GDM1 (cell line): ENCODE data around the gene OXT.
A peak's percentile ranks its signal among the peaks of the same experiment; 100 is the strongest.
"Not testable (repeated sequence)": the region's sequence is repeated elsewhere in the genome, so short reads cannot be mapped to it uniquely, and the experiment has no call there.

Experiments used
- DNase-seq: peaks from one replicate; lab custom pipeline; 2025; lab: John Stamatoyannopoulos, UW

The OXT gene

DNA sequence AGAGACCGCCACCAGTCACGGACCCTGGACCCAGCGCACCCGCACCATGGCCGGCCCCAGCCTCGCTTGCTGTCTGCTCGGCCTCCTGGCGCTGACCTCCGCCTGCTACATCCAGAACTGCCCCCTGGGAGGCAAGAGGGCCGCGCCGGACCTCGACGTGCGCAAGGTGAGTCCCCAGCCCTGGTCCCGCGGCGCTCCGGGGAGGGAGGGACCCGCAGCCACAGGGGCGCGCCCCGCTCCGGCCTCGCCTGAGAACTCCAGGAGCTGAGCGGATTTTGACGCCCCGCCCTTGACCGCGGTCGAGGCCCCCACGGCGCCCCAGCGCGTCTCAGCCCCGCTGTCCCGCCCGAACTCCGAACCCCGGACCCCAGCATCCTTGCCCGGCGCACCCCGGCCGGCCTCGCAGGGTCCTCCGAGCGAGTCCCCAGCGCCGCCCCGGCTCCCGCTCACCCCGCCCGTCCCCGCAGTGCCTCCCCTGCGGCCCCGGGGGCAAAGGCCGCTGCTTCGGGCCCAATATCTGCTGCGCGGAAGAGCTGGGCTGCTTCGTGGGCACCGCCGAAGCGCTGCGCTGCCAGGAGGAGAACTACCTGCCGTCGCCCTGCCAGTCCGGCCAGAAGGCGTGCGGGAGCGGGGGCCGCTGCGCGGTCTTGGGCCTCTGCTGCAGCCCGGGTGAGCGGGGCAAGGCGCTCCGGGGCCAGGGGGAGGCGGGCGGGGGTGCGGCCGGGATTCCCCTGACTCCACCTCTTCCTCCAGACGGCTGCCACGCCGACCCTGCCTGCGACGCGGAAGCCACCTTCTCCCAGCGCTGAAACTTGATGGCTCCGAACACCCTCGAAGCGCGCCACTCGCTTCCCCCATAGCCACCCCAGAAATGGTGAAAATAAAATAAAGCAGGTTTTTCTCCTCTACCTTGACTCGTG, at the start of gene OXT:
OXT (plus strand) TSS at position 11 of the 920 bp plus-strand sequence; CDS start at position 47, 36 bp downstream.
- no peak for DNase-seq

DNA sequence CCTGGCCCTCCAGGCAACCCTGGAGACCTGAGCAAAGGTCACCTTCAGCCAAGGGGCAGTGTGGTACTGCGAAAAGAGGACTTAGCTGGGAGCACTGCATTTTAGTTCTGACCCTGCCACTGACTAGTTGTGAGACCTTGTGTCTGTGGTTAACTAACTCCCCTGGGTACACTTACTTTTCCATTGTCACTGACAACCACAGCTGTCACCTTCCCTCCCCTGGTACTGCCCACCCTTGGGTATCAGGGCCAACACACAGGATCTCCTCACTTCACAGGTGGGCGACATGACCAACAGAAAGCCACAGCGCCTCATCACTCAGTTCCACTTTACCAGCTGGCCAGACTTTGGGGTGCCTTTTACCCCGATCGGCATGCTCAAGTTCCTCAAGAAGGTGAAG, 49.6 kb upstream of the OXT start:
- no peak for DNase-seq

GRCh38 chr20:3022559-3023490, 48.6 kb upstream of the OXT start:
- DNase-seq: not testable (repeated sequence)

- DNase-seq: no peak
Measured at GRCh38 chr20:3027987-3028386, 43.4 kb upstream of the OXT start.

- DNase-seq: no peak
Measured at GRCh38 chr20:3031524-3032147, 39.8 kb upstream of the OXT start.

GRCh38 chr20:3032624-3033023, 38.8 kb upstream of the OXT start:
- DNase-seq: no peak

DNA sequence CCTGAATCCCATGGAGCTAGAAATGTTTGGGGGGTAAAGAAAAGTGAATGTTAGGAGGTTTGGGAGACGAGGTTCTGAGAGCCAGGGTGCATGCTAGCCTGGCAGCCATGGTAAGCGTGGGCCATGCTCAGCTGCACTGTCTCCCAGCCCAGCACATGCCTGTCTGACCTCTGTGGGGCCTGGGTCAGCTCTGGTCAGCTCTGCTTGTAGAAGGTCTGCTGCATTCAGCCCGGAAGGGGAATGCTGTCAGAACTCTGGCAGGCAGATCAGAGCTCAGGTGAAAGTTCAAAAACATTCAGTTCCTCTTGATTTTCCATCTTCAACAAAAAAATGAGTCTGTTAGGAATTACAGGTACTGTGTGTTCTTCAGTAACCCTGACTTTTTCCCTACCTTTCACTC, 33.8 kb upstream of the OXT start:
- no peak for DNase-seq

DNA sequence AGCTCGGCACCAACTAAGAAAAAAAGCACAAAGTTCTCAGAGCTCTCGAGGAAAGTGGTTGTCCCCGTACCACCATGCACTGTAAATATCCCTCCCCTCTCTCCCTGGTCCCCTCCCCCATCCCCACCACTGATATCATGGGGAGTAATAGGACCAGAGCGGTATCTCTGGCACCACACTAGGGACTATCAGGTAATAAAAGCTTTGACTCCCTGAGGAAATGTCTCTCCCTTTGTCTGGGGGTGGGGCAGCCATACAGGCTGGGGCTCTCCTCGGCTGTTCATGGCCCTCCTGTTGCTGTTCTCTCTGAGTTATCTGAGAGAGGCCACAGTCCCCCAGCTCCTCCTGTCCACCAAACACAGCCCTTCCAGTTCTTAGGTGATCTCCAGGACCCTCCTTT, 33.0 kb upstream of the OXT start:
- no peak for DNase-seq

GRCh38 chr20:3039426-3039825, 32.0 kb upstream of the OXT start:
- DNase-seq: no peak

DNA sequence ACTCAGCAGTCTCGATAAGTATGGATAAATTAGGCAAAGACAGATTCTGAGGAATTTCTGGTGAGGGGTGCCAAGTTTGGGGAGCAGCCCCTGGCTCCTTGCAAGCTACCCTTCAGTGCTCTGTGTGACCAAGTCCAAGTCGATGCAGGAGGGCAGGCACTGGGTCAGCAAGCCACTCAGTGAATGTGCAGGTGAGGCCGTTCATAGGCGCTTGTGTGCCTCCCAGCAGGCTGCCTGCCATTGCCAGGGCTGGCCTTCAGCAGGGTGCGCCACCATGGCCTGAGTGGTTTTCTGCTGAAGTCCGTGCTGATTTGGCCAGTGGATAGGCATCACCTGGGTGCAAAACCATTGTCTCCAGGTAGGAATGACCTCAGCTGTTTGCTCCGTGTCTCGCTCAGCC, 31.3 kb upstream of the OXT start:
- DNase-seq: no peak

DNA sequence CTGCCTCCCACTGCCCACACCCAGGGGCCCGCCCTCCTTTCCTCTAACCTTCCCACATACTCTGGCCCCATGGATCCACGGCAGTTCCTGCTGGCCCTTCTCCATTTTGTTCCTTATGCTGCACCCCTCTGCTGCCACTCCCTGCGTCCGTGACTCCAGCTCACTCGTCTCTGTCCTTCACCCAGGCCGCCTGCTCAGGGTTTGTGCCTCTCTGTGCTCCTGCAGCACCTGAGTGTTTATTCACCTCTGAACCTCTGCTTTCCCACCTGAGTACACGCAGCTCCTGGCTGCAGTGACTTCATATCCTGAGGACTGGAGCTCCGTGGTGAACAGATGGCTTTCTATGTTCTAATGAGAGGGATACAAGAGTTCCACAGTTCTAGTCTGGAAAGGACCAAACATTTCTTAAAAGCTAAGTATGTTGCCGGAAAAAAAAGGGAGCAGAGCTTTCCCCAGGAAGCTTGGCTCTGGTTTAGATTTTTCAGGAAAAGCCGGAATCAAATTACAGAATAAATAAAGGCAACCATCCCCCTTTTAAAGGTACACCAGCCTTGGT, 29.5 kb upstream of the OXT start:
- no peak for DNase-seq

DNA sequence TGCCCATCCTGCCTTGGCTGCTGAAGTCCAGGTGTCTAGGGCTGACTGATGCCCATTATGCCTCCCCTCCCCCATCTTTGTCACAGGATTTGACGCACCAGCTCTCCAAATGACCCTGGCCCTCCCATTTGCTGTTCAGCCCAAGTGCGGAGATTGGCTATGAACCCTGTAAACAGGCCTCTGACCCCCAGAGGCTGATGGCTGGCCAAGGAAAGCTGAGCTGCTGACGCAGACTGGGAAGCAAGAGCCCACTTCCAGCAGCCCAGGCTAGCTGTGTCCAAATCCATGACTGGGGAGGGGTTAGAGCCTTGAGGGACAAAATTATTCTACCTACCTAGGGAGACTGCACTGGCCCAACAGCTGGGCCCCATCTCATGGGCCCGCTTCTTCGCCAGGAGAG, 28.8 kb upstream of the OXT start:
- DNase-seq: no peak

DNA sequence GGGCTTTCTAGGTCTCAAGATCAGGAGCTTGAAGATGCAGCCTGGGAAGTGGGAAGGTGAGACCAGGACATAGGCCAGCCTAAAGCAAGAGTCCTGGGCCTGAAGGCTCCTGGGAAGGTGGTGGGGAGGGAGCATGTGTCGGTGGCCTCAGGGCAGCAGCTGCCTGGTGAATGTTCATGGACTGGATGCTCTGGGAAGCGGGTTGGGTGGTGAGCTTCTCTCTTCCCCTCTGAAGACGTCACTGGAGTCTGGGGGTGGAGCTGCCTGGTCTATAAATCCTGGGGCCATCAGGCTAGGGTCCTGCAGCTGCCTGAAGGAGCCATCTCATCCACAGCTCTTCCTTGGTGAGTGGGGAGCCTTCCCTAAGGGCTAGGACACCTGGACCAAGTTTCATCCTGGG, 28.1 kb upstream of the OXT start, which contains the start of gene GNRH2:
GNRH2 (plus strand) TSS at position 301 of the 400 bp plus-strand sequence. CDS start 793 bp downstream, outside the sequence.
- DNase-seq: no peak

DNA sequence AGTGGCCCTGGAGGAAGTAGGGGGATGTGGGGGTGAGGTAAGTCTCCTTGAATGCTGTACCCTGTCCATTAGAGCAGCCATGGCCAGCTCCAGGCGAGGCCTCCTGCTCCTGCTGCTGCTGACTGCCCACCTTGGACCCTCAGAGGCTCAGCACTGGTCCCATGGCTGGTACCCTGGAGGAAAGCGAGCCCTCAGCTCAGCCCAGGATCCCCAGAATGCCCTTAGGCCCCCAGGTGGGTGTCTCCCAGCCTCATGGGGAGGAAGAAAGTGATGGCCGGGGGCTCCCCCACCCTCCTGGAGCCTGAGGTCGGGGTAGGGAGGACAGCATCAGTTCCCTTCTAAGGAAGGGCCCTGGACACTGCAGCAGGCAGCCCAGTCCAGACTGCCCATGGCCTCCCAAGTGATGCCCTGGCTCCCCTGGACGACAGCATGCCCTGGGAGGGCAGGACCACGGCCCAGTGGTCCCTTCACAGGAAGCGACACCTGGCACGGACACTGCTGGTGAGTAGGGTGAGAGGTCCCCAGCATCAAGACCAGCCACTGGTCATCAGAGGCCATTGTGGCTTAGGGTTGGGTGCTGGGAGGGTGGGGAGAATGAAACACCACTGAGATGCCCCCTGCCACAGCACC, 27.0 kb upstream of the OXT start:
- no peak for DNase-seq

DNA sequence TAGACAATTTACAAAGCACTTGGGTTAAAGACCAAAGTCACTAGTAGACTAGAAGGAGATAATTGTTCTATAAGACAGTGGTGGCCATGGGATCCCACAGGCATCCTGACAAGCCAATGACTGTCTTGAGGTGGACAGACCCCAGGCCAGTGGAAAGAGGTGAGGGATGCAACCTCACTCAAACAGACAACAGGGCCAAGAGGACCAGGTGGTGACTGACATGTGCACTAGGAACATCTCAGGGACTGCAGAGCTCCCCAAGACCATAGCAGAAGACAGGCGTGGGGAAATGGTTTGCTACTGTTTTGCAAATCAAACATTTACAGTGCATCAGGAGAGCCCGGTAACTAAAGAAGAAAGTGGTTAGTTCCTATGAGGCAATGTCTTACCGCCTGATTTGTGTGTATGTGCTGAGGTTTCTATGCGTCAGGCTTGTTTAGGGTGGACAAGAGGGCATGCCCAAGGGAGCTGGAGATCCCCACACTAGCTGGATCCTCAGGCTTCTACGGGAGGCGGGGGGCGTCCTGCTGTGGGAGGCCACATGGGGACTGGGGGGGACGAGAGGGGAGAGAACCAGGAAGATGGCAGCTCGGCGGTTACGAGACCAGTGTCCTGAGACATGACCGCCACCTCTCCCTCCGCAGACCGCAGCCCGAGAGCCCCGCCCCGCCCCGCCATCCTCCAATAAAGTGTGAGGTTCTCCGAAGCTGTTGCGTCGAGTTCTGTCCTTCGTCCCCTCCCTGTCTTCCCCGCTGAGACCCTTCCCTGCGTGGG, 26.2 kb upstream of the OXT start:
- peak; percentile 75 for DNase-seq

GRCh38 chr20:3045816-3046676, 25.4 kb upstream of the OXT start, which contains the start of gene MRPS26:
TSS of gene MRPS26 (plus strand) at chr20:3046052. CDS start at chr20:3046069, 17 bp downstream.
- peak; percentile 85 for DNase-seq

- DNase-seq: no peak
Measured at GRCh38 chr20:3046677-3047462, 24.6 kb upstream of the OXT start.
